K562 (cell line): Measurements from ENCODE around the gene SGPP2. TPM values are rescaled to one million over a fixed set of nuclear protein-coding genes. Genes with fewer than 3 reads are reported as not detected.

Source experiments
- ATAC-seq: fragments of 200-7000 bp; cut with Tn5 transposase; 3 replicates; pipeline ENCODE4 v1.9.1; 2020; ENCODE audit warnings: moderate library complexity
- BruUV-seq: library from RNA; stranded (reverse); fragments of 400-500 nt; replicated peaks from 2 replicates; lab custom pipeline; 2021; lab: Mats Ljungman, UMichigan
- CTCF ChIA-PET: fragments of 300-600 bp; formaldehyde crosslinking; extraction: SDS; loops from one replicate; lab custom pipeline; 2021; ENCODE audit warnings: low intra/inter-chr PET ratio; lab: Yijun Ruan, JAX
- POLR2A ChIA-PET: fragments of 300-600, 350-650 bp; sonication (Branson Sonifier 250); formaldehyde crosslinking; extraction: SDS; loops from one replicate; lab custom pipeline; 2021; ENCODE audit warnings: antibody characterized with exemption, inconsistent platforms; lab: Yijun Ruan, JAX
- DNase-seq, 4 experiments: peaks; one replicate each; pipeline versions ENCODE4 v3.0.0 to v3.0.0-alpha.2; 2011 to 2018; ENCODE audit warnings: low spot score in 3 of 4, mixed read lengths in 3 of 4; ENCODE audit errors: extremely low read depth in 1 of 4
- FAIRE-seq: peaks from 2 replicates; lab custom pipeline; 2011; peaks lifted over from hg19 to GRCh38; lab: Jason Lieb, UNC
- H2AFZ ChIP-seq: 2 replicates; pipeline ENCODE4 v1.6.0; 2011; ENCODE audit warnings: low read depth, low read length, control low read depth, inconsistent platforms
- H3K27ac ChIP-seq: fragments of 200-600 bp; 3 replicates; pipeline ENCODE4 v1.8.0; 2011; ENCODE audit warnings: low read depth, mild to moderate bottlenecking, control low read depth, inconsistent platforms, low read length, moderate library complexity, mixed read lengths; ENCODE audit errors: extremely low read depth
- H3K27me3 ChIP-seq, 2 experiments: fragments of 300-600 bp in 1 of 2; 2 replicates in 1 of 2; 3 replicates in 1 of 2; pipeline versions ENCODE4 v1.6.0 to v1.8.0; 2011; ENCODE audit warnings: inconsistent platforms in 2 of 2, low read length in 2 of 2, mild to moderate bottlenecking in 1 of 2, mixed read lengths in 1 of 2, moderate library complexity in 1 of 2; ENCODE audit not compliant: control insufficient read depth in 2 of 2, insufficient read depth in 2 of 2
- H3K36me3 ChIP-seq: fragments of 300-600 bp; 3 replicates; pipeline ENCODE4 v1.8.0; 2011; ENCODE audit warnings: mild to moderate bottlenecking, low read length, inconsistent platforms; ENCODE audit not compliant: control insufficient read depth, insufficient read depth
- H3K4me1 ChIP-seq, 2 experiments: fragments of 200-600 bp in 1 of 2; replicated peaks in 1 of 2; 2 replicates in 1 of 2; 3 replicates in 1 of 2; pipeline versions ENCODE4 v1.5.1 to v1.8.0; 2011; ENCODE audit warnings: inconsistent platforms in 2 of 2, low read length in 2 of 2, mild to moderate bottlenecking in 1 of 2, mixed read lengths in 1 of 2, moderate library complexity in 1 of 2; ENCODE audit not compliant: control insufficient read depth in 2 of 2, insufficient read depth in 2 of 2
- H3K4me2 ChIP-seq: 2 replicates; pipeline ENCODE4 v1.6.1; 2011; ENCODE audit warnings: low read length, control low read depth, inconsistent platforms, mixed read lengths; ENCODE audit not compliant: insufficient read depth
- H3K4me3 ChIP-seq: fragments of 200-600 bp; sonication (generic), shearing (Covaris generic); 2 replicates; pipeline ENCODE4 v1.5.1; 2016; ENCODE audit warnings: control low read depth, inconsistent platforms
- H3K79me2 ChIP-seq: fragments of 200-600 bp; 3 replicates; pipeline ENCODE4 v1.8.0; 2011; ENCODE audit warnings: low read length, inconsistent platforms; ENCODE audit not compliant: control insufficient read depth, insufficient read depth
- H3K9ac ChIP-seq, 2 experiments: 2 replicates each; pipeline versions ENCODE4 v1.6.0 to v1.6.1; 2011; ENCODE audit warnings: low read depth in 2 of 2, low read length in 2 of 2, control low read depth in 1 of 2, inconsistent platforms in 1 of 2, mild to moderate bottlenecking in 1 of 2, mixed read lengths in 1 of 2; ENCODE audit not compliant: insufficient read depth in 1 of 2
- H3K9me1 ChIP-seq: one replicate; pipeline ENCODE4 v1.6.0; 2011; ENCODE audit warnings: inconsistent platforms, mild to moderate bottlenecking, low read length, moderate library complexity; ENCODE audit not compliant: control insufficient read depth, insufficient read depth
- H3K9me3 ChIP-seq: replicated peaks from 2 replicates; pipeline ENCODE4 v1.5.1; 2011; ENCODE audit warnings: low read depth, low read length, inconsistent platforms; ENCODE audit not compliant: control insufficient read depth, insufficient read depth
- H4K20me1 ChIP-seq: replicated peaks from 2 replicates; pipeline ENCODE4 v1.6.1; 2011; ENCODE audit warnings: low read length, inconsistent platforms, mixed read lengths; ENCODE audit not compliant: control insufficient read depth, insufficient read depth
- ATF1 ChIP-seq, 2 experiments: fragments of 450-650 bp in 1 of 2; IDR thresholded peaks; 2 replicates each; pipeline ENCODE4 v1.6.1; 2016; ENCODE audit warnings: missing compliant biosample characterization in 1 of 2, missing genetic modification characterization in 1 of 2
- ATF7 ChIP-seq: fragments of 450-650 bp; IDR thresholded peaks from 2 replicates; pipeline ENCODE4 v1.7.1; 2014; ENCODE audit warnings: mild to moderate bottlenecking, moderate library complexity
- CREB1 ChIP-seq, 2 experiments: sonication (generic) in 1 of 2; formaldehyde crosslinking in 1 of 2; IDR thresholded peaks; 2 replicates each; pipeline versions ENCODE4 v1.6.1 to v1.8.0; 2012 to 2022; ENCODE audit warnings: inconsistent platforms in 1 of 2, mild to moderate bottlenecking in 1 of 2, missing genetic modification reagents in 1 of 2, moderate library complexity in 1 of 2
- ELF4 ChIP-seq: fragments of 450-650 bp; formaldehyde crosslinking; IDR thresholded peaks from 2 replicates; pipeline ENCODE4 v1.4.0; 2022; ENCODE audit warnings: missing genetic modification characterization
- FOSL1 ChIP-seq: fragments of 200-800 bp; sonication (Bioruptor generic); conservative IDR thresholded peaks from 2 replicates; pipeline ENCODE4 v1.6.1; 2016; ENCODE audit warnings: missing genetic modification characterization, missing compliant biosample characterization
- MXI1 ChIP-seq: IDR thresholded peaks from 2 replicates; pipeline ENCODE4 v1.6.1; 2011; ENCODE audit warnings: low read depth, mild to moderate bottlenecking, improper control_type of control experiment, low read length
- NCOA6 ChIP-seq: fragments of 450-650 bp; IDR thresholded peaks from 2 replicates; pipeline ENCODE4 v1.6.1; 2017; ENCODE audit warnings: mild to moderate bottlenecking
- SMAD3 ChIP-seq: fragments of 450-650 bp; formaldehyde crosslinking; conservative IDR thresholded peaks from 2 replicates; pipeline ENCODE4 v1.4.0; 2020; ENCODE audit warnings: mild to moderate bottlenecking
- SREBF1 ChIP-seq: fragments of 150-350 bp; IDR thresholded peaks from 2 replicates; pipeline ENCODE4 v1.6.1; 2014; ENCODE audit warnings: antibody characterized with exemption, low read depth, low read length, borderline replicate concordance
- ZEB2 ChIP-seq: fragments of 450-650 bp; IDR thresholded peaks from 2 replicates; pipeline ENCODE4 v1.6.1; 2016
- WGBS: fragments of 100-300 bp; shearing (Covaris generic); methylation state at CpG from one replicate; pipeline ENCODE4 v1.1.6; 2016; ENCODE audit warnings: low coverage, mixed read lengths; ENCODE audit not compliant: insufficient coverage; ENCODE audit errors: missing lambda C conversion rate; 5-methylcytosine and 5-hydroxymethylcytosine counted together
- in situ Hi-C: fragments of 300-500 bp; cut with MboI; formaldehyde crosslinking; loops from 4 replicates; pipeline ENCODE4 v1.15.0; 2018; ENCODE audit warnings: inconsistent platforms, mixed read lengths
- intact Hi-C: fragments of 100-400 bp; cut with micrococcal nuclease; formaldehyde crosslinking; loops from 2 replicates; pipeline ENCODE4 v1.14.2; 2022
- polyA plus RNA-seq, 8 experiments: library from polyadenylated mRNA; depleted of rRNA in 4 of 8; stranded (reverse) in 5 of 8; unstranded in 3 of 8; fragments of >200 nt; fragmentation: Nextera tagmentation in 2 of 8; fragmentation: Illumina TruSeq in 1 of 8; extraction: Ambion mirVana in 2 of 8; extraction: Trizol in 1 of 8; gene quantifications; 2 replicates each; pipeline versions ENCODE4 v1.2.1 to v1.2.3, GENCODE V29; 2011 to 2014; ENCODE audit warnings: inconsistent platforms in 1 of 8, missing spikeins in 1 of 8
- total RNA-seq, 7 experiments: library from RNA; depleted of rRNA in 6 of 7; stranded (reverse); fragments of >200 nt in 6 of 7; fragmentation: Illumina TruSeq in 2 of 7; extraction: Trizol in 2 of 7; gene quantifications; 2 replicates each; pipeline versions ENCODE4 v1.2.1 to v1.2.3, GENCODE V29; 2011 to 2021; ENCODE audit warnings: low replicate concordance in 1 of 7
- TF ChIP-seq, protein P1 (sequence below), 2 experiments: IDR thresholded peaks; 2 replicates each; pipeline ENCODE4 v1.6.1; 2011; ENCODE audit warnings: borderline replicate concordance in 1 of 2, control low read depth in 1 of 2, low read depth in 1 of 2, low read length in 1 of 2, mild to moderate bottlenecking in 1 of 2, mixed read lengths in 1 of 2, moderate library complexity in 1 of 2; ENCODE audit not compliant: insufficient read depth in 1 of 2, insufficient read length in 1 of 2, poor library complexity in 1 of 2, severe bottlenecking in 1 of 2; ENCODE audit errors: extremely low read depth in 1 of 2
- TF ChIP-seq, protein P2 (sequence below): sonication (generic); formaldehyde crosslinking; IDR thresholded peaks from 2 replicates; pipeline ENCODE4 v1.8.1; 2023; ENCODE audit warnings: mild to moderate bottlenecking, missing genetic modification reagents
- TF ChIP-seq, protein P3 (sequence below): fragments of 150-350 bp; conservative IDR thresholded peaks from 2 replicates; pipeline ENCODE4 v1.6.1; 2014; ENCODE audit warnings: low read length
- TF ChIP-seq, protein P4 (sequence below): fragments of 200-400 bp; formaldehyde crosslinking; IDR thresholded peaks from 2 replicates; pipeline ENCODE4 v1.6.1; 2017; ENCODE audit warnings: mild to moderate bottlenecking, low read depth, low read length, moderate library complexity

The SGPP2 gene
- total and polyA plus RNA-seq, 9 of the 15 experiments (the other 6 are each of a cell fraction or from before 2014, with no cell fraction given): 0.01 to 0.04 TPM; not detected in 7

DNA sequence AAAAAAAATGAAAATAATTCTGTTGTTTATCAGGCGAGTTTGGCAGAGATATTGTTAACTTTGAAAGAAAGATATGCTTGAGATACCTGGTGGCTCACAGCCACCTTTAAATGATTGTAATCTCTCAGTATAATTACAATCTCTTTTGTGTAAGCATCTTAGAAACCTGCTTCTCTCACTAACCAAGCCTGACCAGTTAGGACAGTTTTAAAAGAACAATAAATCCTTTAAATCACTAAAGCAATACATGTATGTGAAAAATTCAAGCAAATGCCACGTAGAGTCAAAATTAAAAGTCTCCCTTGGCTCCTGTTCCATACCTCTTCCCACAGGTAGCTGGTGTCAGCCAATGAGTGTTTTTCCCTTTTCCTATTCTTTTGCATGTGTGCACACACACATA, 15.7 kb upstream of the SGPP2 start:
- Histone ChIP-seq H3K9ac (no peak overlapping the region), H3K36me3 (no peaks in the 10 kb centered on the region), H3K79me2 (no peaks in the 10 kb centered on the region), H4K20me1 (no peaks in the 10 kb centered on the region), H3K9me3 (no peaks in the 10 kb centered on the region), H3K4me2 (no peak overlapping the region), H3K4me1 (no peaks in the 10 kb centered on the region), H3K27me3 (no peaks in the 10 kb centered on the region), H2AFZ (no peak overlapping the region), H3K4me3 (no peak overlapping the region), H3K27ac (no peak overlapping the region), H3K9me1 (no peaks in the 10 kb centered on the region)
- ChIA-PET POLR2A (no interaction called here), CTCF (interaction anchor here (0.6 kb wide), 1 partner anchor 207 kb away, joined by 6 read pairs; no protein-coding TSS in a partner anchor)
- FAIRE-seq: no peak
- WGBS: 0% methylated on average over 2 of the region's 2 CpGs
- DNase-seq: no peak
- in situ Hi-C loops (no loop called here), intact Hi-C loops (no loop called here)
- BruUV-seq: no TSS peak
- no peak for ATAC-seq
- TF ChIP-seq, protein P1, sequence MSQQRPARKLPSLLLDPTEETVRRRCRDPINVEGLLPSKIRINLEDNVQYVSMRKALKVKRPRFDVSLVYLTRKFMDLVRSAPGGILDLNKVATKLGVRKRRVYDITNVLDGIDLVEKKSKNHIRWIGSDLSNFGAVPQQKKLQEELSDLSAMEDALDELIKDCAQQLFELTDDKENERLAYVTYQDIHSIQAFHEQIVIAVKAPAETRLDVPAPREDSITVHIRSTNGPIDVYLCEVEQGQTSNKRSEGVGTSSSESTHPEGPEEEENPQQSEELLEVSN (IDR thresholded peaks at IDR 0.05; ENCODE audit: borderline replicate concordance in 1 of 2, extremely low read depth in 1 of 2, insufficient read depth in 1 of 2, insufficient read length in 1 of 2, low read depth in 1 of 2, low read length in 1 of 2, poor library complexity in 1 of 2, severe bottlenecking in 1 of 2): no peak
- no peak for TF ChIP-seq ELF4
- TF ChIP-seq FOSL1: no peak
- no peak for TF ChIP-seq SREBF1
- TF ChIP-seq, protein P2, sequence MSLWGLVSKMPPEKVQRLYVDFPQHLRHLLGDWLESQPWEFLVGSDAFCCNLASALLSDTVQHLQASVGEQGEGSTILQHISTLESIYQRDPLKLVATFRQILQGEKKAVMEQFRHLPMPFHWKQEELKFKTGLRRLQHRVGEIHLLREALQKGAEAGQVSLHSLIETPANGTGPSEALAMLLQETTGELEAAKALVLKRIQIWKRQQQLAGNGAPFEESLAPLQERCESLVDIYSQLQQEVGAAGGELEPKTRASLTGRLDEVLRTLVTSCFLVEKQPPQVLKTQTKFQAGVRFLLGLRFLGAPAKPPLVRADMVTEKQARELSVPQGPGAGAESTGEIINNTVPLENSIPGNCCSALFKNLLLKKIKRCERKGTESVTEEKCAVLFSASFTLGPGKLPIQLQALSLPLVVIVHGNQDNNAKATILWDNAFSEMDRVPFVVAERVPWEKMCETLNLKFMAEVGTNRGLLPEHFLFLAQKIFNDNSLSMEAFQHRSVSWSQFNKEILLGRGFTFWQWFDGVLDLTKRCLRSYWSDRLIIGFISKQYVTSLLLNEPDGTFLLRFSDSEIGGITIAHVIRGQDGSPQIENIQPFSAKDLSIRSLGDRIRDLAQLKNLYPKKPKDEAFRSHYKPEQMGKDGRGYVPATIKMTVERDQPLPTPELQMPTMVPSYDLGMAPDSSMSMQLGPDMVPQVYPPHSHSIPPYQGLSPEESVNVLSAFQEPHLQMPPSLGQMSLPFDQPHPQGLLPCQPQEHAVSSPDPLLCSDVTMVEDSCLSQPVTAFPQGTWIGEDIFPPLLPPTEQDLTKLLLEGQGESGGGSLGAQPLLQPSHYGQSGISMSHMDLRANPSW: no peak
- TF ChIP-seq, protein P3, sequence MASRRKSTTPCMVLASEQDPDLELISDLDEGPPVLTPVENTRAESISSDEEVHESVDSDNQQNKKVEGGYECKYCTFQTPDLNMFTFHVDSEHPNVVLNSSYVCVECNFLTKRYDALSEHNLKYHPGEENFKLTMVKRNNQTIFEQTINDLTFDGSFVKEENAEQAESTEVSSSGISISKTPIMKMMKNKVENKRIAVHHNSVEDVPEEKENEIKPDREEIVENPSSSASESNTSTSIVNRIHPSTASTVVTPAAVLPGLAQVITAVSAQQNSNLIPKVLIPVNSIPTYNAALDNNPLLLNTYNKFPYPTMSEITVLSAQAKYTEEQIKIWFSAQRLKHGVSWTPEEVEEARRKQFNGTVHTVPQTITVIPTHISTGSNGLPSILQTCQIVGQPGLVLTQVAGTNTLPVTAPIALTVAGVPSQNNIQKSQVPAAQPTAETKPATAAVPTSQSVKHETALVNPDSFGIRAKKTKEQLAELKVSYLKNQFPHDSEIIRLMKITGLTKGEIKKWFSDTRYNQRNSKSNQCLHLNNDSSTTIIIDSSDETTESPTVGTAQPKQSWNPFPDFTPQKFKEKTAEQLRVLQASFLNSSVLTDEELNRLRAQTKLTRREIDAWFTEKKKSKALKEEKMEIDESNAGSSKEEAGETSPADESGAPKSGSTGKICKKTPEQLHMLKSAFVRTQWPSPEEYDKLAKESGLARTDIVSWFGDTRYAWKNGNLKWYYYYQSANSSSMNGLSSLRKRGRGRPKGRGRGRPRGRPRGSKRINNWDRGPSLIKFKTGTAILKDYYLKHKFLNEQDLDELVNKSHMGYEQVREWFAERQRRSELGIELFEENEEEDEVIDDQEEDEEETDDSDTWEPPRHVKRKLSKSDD: no peak
- no peak for TF ChIP-seq SMAD3 (CRISPR knock-in tag)
- TF ChIP-seq ATF1 (CRISPR knock-in tag; IDR thresholded peaks at IDR 0.05): no peak
- no peak for TF ChIP-seq ATF1 (tag; IDR thresholded peaks at IDR 0.05)
- TF ChIP-seq NCOA6: no peak
- TF ChIP-seq CREB1 (IDR thresholded peaks at IDR 0.05): no peak
- TF ChIP-seq CREB1 (CRISPR knock-in tag; IDR thresholded peaks at IDR 0.05): no peak
- no peak for TF ChIP-seq ZEB2
- no peak for TF ChIP-seq ATF7
- no peak for TF ChIP-seq MXI1
- TF ChIP-seq, protein P4, sequence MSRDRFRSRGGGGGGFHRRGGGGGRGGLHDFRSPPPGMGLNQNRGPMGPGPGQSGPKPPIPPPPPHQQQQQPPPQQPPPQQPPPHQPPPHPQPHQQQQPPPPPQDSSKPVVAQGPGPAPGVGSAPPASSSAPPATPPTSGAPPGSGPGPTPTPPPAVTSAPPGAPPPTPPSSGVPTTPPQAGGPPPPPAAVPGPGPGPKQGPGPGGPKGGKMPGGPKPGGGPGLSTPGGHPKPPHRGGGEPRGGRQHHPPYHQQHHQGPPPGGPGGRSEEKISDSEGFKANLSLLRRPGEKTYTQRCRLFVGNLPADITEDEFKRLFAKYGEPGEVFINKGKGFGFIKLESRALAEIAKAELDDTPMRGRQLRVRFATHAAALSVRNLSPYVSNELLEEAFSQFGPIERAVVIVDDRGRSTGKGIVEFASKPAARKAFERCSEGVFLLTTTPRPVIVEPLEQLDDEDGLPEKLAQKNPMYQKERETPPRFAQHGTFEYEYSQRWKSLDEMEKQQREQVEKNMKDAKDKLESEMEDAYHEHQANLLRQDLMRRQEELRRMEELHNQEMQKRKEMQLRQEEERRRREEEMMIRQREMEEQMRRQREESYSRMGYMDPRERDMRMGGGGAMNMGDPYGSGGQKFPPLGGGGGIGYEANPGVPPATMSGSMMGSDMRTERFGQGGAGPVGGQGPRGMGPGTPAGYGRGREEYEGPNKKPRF: no peak
